WTC11 (cell line): ENCODE results near the gene FRMD4B. TPM values are rescaled to one million over a fixed set of nuclear protein-coding genes. Genes with fewer than 3 reads are reported as not detected.
"Not testable (repeated sequence)": the region's sequence is repeated elsewhere in the genome, so short reads cannot be mapped to it uniquely, and the experiment has no call there.

Experiments used
- ATAC-seq: fragments of 200-7000 bp; cut with Tn5 transposase; 2 replicates; pipeline ENCODE4 v1.10.0; 2021; ENCODE audit warnings: mild to moderate bottlenecking, moderate library complexity
- CTCF ChIA-PET: fragments of 300-600 bp; sonication (Branson Sonifier 250); formaldehyde crosslinking; loops from one replicate; lab custom pipeline; 2021; ENCODE audit warnings: antibody characterized with exemption; lab: Charles Lee
- POLR2A ChIA-PET: fragments of 350-600 bp; sonication (Branson Sonifier 250); formaldehyde crosslinking; loops from one replicate; lab custom pipeline; 2021; ENCODE audit warnings: antibody characterized with exemption; lab: Charles Lee
- DNase-seq: peaks from one replicate; pipeline ENCODE4 v3.0.0; 2021; ENCODE audit warnings: low spot score
- H3K27ac Mint-ChIP-seq: 2 replicates; pipeline ENCODE4 v1.8.0; 2021; ENCODE audit warnings: mixed read lengths
- H3K27me3 Mint-ChIP-seq: 2 replicates; pipeline ENCODE4 v1.8.0; 2021; ENCODE audit warnings: low read depth, mild to moderate bottlenecking, moderate library complexity, mixed read lengths
- H3K36me3 Mint-ChIP-seq: 2 replicates; pipeline ENCODE4 v1.8.0; 2021; ENCODE audit warnings: mixed read lengths
- H3K4me1 Mint-ChIP-seq: 2 replicates; pipeline ENCODE4 v1.8.0; 2022; ENCODE audit warnings: mixed read lengths
- H3K4me3 Mint-ChIP-seq: 2 replicates; pipeline ENCODE4 v1.8.0; 2021; ENCODE audit warnings: mild to moderate bottlenecking, moderate library complexity, mixed read lengths
- H3K9me3 Mint-ChIP-seq: 2 replicates; pipeline ENCODE4 v1.8.0; 2021; ENCODE audit warnings: mixed read lengths
- AR ChIP-seq: fragments of 250-450 bp; sonication (Bioruptor Pico); IDR thresholded peaks from 2 replicates; pipeline ENCODE4 v1.9.0; 2021; ENCODE audit warnings: mild to moderate bottlenecking
- GRHL2 ChIP-seq: fragments of 250-450 bp; sonication (Bioruptor Pico); IDR thresholded peaks from 2 replicates; pipeline ENCODE4 v1.8.0; 2022; ENCODE audit warnings: mild to moderate bottlenecking, moderate library complexity; ENCODE audit not compliant: insufficient replicate concordance, severe bottlenecking
- GTF2I ChIP-seq: fragments of 250-450 bp; sonication (Bioruptor Pico); conservative IDR thresholded peaks from 2 replicates; pipeline ENCODE4 v1.4.0; 2021; ENCODE audit warnings: mild to moderate bottlenecking
- KAT7 ChIP-seq: sonication (generic); formaldehyde crosslinking; IDR thresholded peaks from 2 replicates; pipeline ENCODE4 v1.8.1; 2023; ENCODE audit warnings: missing genetic modification reagents, mild to moderate bottlenecking, borderline replicate concordance
- NFATC4 ChIP-seq: fragments of 250-450 bp; sonication (Bioruptor Pico); IDR thresholded peaks from 2 replicates; pipeline ENCODE4 v1.9.0; 2021; ENCODE audit warnings: mild to moderate bottlenecking
- SMAD3 ChIP-seq: sonication (generic); formaldehyde crosslinking; IDR thresholded peaks from 2 replicates; pipeline ENCODE4 v1.8.0; 2022; ENCODE audit warnings: missing genetic modification reagents, mild to moderate bottlenecking, borderline replicate concordance
- SP1 ChIP-seq: sonication (generic); formaldehyde crosslinking; conservative IDR thresholded peaks from 2 replicates; pipeline ENCODE4 v1.8.1; 2022; ENCODE audit warnings: missing genetic modification reagents
- ZNF138 ChIP-seq: sonication (generic); formaldehyde crosslinking; conservative IDR thresholded peaks from 2 replicates; pipeline ENCODE4 v1.8.1; 2022; ENCODE audit warnings: mild to moderate bottlenecking, moderate library complexity, missing genetic modification reagents
- ZNF263 ChIP-seq: sonication (generic); formaldehyde crosslinking; IDR thresholded peaks from 2 replicates; pipeline ENCODE4 v1.8.1; 2022; ENCODE audit warnings: low read depth, mild to moderate bottlenecking, moderate library complexity, missing genetic modification reagents
- ZNF512 ChIP-seq: sonication (generic); formaldehyde crosslinking; IDR thresholded peaks from 2 replicates; pipeline ENCODE4 v1.8.1; 2022; ENCODE audit warnings: missing genetic modification reagents, borderline replicate concordance
- total RNA-seq: library from RNA; stranded (reverse); gene quantifications from 3 replicates; pipeline ENCODE4 v1.2.3, GENCODE V29; 2021
- TF ChIP-seq, protein P1 (sequence below): sonication (generic); formaldehyde crosslinking; conservative IDR thresholded peaks from 2 replicates; pipeline ENCODE4 v1.8.1; 2022; ENCODE audit warnings: mild to moderate bottlenecking, missing genetic modification reagents
- TF ChIP-seq, protein P2 (sequence below): sonication (generic); formaldehyde crosslinking; conservative IDR thresholded peaks from 2 replicates; pipeline ENCODE4 v1.8.1; 2023; ENCODE audit warnings: mild to moderate bottlenecking, low read depth, missing genetic modification reagents, moderate library complexity
- TF ChIP-seq, protein P3 (sequence below): fragments of 250-450 bp; sonication (Bioruptor Pico); IDR thresholded peaks from 2 replicates; pipeline ENCODE4 v1.9.0; 2021; ENCODE audit warnings: mild to moderate bottlenecking, borderline replicate concordance
- TF ChIP-seq, protein P4 (sequence below): sonication (generic); formaldehyde crosslinking; IDR thresholded peaks from 2 replicates; pipeline ENCODE4 v1.8.0; 2022; ENCODE audit warnings: missing genetic modification reagents

The FRMD4B gene
- total RNA-seq, 1 experiment from 2014 or later: 6.7 TPM

DNA sequence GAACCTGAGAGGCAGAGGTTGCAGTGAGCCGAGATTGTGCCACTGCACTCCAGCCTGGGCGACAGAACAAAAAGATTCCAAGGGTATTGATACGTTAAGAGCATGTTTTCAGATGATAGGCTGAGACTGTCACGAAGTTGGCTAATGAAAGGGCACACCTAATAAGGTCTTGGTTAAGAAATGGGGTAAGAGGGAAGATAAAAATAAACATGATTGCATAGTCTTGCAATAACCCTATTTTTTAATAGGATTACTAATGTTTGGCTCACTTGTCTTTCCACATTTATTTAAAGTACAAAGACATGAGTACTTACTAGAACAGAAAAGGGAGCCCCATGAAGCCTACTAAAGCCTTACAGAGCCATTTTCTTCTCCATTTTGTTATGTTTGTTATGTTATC is 109.0 kb downstream of the FRMD4B start (continued):
- TF ChIP-seq AR (no peak), GRHL2 (no peak), GTF2I (no peak), ZNF263 (no peak), SP1 (CRISPR knock-in tag) (no peak), NFATC4 (CRISPR knock-in tag) (no peak), SMAD3 (CRISPR knock-in tag) (no peak), ZNF138 (CRISPR knock-in tag) (no peak)
- TF ChIP-seq, protein P1, sequence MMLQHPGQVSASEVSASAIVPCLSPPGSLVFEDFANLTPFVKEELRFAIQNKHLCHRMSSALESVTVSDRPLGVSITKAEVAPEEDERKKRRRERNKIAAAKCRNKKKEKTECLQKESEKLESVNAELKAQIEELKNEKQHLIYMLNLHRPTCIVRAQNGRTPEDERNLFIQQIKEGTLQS (CRISPR knock-in tag): no peak
- TF ChIP-seq, protein P2, sequence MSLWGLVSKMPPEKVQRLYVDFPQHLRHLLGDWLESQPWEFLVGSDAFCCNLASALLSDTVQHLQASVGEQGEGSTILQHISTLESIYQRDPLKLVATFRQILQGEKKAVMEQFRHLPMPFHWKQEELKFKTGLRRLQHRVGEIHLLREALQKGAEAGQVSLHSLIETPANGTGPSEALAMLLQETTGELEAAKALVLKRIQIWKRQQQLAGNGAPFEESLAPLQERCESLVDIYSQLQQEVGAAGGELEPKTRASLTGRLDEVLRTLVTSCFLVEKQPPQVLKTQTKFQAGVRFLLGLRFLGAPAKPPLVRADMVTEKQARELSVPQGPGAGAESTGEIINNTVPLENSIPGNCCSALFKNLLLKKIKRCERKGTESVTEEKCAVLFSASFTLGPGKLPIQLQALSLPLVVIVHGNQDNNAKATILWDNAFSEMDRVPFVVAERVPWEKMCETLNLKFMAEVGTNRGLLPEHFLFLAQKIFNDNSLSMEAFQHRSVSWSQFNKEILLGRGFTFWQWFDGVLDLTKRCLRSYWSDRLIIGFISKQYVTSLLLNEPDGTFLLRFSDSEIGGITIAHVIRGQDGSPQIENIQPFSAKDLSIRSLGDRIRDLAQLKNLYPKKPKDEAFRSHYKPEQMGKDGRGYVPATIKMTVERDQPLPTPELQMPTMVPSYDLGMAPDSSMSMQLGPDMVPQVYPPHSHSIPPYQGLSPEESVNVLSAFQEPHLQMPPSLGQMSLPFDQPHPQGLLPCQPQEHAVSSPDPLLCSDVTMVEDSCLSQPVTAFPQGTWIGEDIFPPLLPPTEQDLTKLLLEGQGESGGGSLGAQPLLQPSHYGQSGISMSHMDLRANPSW (CRISPR knock-in tag): no peak

DNA sequence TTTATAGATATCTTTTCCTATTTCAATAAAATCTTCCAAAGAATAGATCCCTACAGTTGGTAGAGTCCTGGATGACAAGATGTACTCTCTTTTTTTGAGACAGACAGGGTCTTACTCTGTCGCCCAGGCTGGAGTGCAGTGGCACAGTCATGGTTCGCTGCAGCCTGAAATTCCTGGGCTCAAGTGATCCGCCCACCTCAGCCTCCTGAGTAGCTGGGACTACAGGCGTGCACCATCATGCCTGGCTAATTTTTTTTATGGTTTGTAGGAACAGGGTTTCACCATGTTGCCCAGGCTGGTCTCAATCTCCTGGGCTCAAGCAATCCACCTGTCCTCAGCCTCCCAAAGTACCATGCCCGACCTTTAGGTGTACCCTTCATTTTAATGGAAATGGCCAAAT is 109.7 kb downstream of the FRMD4B start:
- DNase-seq, CTCF ChIA-PET, H3K27me3 Mint-ChIP-seq, H3K27ac Mint-ChIP-seq, H3K4me3 Mint-ChIP-seq, H3K4me1 Mint-ChIP-seq, H3K36me3 Mint-ChIP-seq, H3K9me3 Mint-ChIP-seq, POLR2A ChIA-PET, ATAC-seq: not testable (repeated sequence)

DNA sequence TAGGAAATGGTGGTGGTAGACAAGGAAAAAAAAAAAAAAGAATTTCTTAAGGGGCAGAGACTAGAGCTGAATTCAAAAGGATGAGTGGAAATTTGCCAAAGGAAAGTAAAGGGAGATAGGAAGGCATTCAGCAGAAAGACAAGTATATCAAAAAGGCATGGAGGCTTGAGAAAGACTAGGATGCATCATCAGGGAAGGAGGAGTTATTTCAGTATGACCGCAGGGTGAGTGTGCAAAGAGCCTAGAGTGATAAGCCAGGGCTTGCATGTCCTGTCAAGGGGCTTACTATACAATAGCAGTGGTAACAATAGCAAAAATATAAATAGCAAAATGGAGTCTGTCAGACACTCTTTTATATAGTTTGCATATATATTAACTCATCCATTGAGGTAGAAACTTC is 112.0 kb downstream of the FRMD4B start:
- no peak for ATAC-seq
- H3K4me3 Mint-ChIP-seq: no peak overlapping the region
- H3K4me1 Mint-ChIP-seq: peaks cover 9% of the 10 kb centered on the region
- no peaks in the 10 kb centered on the region for H3K36me3 Mint-ChIP-seq
- no peaks in the 10 kb centered on the region for H3K9me3 Mint-ChIP-seq
- ChIA-PET CTCF (no interaction called here), POLR2A (no interaction called here)
- H3K27me3 Mint-ChIP-seq: no peaks in the 10 kb centered on the region
- DNase-seq: no peak
- no peak overlapping the region for H3K27ac Mint-ChIP-seq
- no peak for TF ChIP-seq ZNF512 (CRISPR knock-in tag)
- no peak for TF ChIP-seq KAT7 (CRISPR knock-in tag)
- TF ChIP-seq, protein P3, sequence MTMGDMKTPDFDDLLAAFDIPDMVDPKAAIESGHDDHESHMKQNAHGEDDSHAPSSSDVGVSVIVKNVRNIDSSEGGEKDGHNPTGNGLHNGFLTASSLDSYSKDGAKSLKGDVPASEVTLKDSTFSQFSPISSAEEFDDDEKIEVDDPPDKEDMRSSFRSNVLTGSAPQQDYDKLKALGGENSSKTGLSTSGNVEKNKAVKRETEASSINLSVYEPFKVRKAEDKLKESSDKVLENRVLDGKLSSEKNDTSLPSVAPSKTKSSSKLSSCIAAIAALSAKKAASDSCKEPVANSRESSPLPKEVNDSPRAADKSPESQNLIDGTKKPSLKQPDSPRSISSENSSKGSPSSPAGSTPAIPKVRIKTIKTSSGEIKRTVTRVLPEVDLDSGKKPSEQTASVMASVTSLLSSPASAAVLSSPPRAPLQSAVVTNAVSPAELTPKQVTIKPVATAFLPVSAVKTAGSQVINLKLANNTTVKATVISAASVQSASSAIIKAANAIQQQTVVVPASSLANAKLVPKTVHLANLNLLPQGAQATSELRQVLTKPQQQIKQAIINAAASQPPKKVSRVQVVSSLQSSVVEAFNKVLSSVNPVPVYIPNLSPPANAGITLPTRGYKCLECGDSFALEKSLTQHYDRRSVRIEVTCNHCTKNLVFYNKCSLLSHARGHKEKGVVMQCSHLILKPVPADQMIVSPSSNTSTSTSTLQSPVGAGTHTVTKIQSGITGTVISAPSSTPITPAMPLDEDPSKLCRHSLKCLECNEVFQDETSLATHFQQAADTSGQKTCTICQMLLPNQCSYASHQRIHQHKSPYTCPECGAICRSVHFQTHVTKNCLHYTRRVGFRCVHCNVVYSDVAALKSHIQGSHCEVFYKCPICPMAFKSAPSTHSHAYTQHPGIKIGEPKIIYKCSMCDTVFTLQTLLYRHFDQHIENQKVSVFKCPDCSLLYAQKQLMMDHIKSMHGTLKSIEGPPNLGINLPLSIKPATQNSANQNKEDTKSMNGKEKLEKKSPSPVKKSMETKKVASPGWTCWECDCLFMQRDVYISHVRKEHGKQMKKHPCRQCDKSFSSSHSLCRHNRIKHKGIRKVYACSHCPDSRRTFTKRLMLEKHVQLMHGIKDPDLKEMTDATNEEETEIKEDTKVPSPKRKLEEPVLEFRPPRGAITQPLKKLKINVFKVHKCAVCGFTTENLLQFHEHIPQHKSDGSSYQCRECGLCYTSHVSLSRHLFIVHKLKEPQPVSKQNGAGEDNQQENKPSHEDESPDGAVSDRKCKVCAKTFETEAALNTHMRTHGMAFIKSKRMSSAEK (CRISPR knock-in tag): no peak
- TF ChIP-seq, protein P4, sequence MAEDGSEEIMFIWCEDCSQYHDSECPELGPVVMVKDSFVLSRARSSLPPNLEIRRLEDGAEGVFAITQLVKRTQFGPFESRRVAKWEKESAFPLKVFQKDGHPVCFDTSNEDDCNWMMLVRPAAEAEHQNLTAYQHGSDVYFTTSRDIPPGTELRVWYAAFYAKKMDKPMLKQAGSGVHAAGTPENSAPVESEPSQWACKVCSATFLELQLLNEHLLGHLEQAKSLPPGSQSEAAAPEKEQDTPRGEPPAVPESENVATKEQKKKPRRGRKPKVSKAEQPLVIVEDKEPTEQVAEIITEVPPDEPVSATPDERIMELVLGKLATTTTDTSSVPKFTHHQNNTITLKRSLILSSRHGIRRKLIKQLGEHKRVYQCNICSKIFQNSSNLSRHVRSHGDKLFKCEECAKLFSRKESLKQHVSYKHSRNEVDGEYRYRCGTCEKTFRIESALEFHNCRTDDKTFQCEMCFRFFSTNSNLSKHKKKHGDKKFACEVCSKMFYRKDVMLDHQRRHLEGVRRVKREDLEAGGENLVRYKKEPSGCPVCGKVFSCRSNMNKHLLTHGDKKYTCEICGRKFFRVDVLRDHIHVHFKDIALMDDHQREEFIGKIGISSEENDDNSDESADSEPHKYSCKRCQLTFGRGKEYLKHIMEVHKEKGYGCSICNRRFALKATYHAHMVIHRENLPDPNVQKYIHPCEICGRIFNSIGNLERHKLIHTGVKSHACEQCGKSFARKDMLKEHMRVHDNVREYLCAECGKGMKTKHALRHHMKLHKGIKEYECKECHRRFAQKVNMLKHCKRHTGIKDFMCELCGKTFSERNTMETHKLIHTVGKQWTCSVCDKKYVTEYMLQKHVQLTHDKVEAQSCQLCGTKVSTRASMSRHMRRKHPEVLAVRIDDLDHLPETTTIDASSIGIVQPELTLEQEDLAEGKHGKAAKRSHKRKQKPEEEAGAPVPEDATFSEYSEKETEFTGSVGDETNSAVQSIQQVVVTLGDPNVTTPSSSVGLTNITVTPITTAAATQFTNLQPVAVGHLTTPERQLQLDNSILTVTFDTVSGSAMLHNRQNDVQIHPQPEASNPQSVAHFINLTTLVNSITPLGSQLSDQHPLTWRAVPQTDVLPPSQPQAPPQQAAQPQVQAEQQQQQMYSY (CRISPR knock-in tag): no peak
- TF ChIP-seq, protein P2 (CRISPR knock-in tag): no peak
